Keratinocyte (primary cell): ENCODE results near the gene RIMS4. TPM values are rescaled to one million over a fixed set of nuclear protein-coding genes. Genes with fewer than 3 reads are reported as not detected.

ENCODE experiments used
- DNase-seq: peaks from one replicate; pipeline ENCODE4 v3.0.0-alpha.2; 2011; ENCODE audit warnings: low read depth, missing footprints, low spot score
- FAIRE-seq: peaks from 2 replicates; lab custom pipeline; 2011; peaks lifted over from hg19 to GRCh38; lab: Jason Lieb, UNC
- H2AFZ ChIP-seq: 2 replicates; pipeline ENCODE4 v1.6.0; 2012; ENCODE audit warnings: low read length, control low read depth, inconsistent platforms; ENCODE audit not compliant: control insufficient read depth
- H3K27ac ChIP-seq: 2 replicates; pipeline ENCODE4 v1.5.1; 2011; ENCODE audit warnings: low read length; ENCODE audit not compliant: control insufficient read depth, insufficient read depth
- H3K27me3 ChIP-seq: 3 replicates; pipeline ENCODE4 v1.6.0; 2011; ENCODE audit warnings: low read length; ENCODE audit not compliant: control insufficient read depth, insufficient read depth; ENCODE audit errors: extremely low read depth
- H3K36me3 ChIP-seq, 2 experiments: 2 replicates in 1 of 2; 3 replicates in 1 of 2; pipeline ENCODE4 v1.5.1; 2011; ENCODE audit warnings: low read length in 2 of 2, mild to moderate bottlenecking in 1 of 2; ENCODE audit not compliant: control insufficient read depth in 2 of 2, insufficient read depth in 2 of 2; ENCODE audit errors: extremely low read depth in 1 of 2
- H3K4me1 ChIP-seq: 3 replicates; pipeline ENCODE4 v1.5.1; 2011; ENCODE audit warnings: low read length; ENCODE audit not compliant: control insufficient read depth, insufficient read depth; ENCODE audit errors: extremely low read depth
- H3K4me2 ChIP-seq: 3 replicates; pipeline ENCODE4 v1.6.0; 2011; ENCODE audit warnings: low read depth, low read length; ENCODE audit not compliant: control insufficient read depth, insufficient read depth; ENCODE audit errors: extremely low read depth
- H3K4me3 ChIP-seq, 3 experiments: fragments of 200-600 bp in 1 of 3; sonication (generic) in 1 of 3; 2 replicates in 2 of 3; 3 replicates in 1 of 3; pipeline ENCODE4 v1.5.1; 2011 to 2016; ENCODE audit warnings: low read length in 3 of 3, mild to moderate bottlenecking in 3 of 3, control low read depth in 2 of 3, inconsistent platforms in 1 of 3, low read depth in 1 of 3, mixed read lengths in 1 of 3, mixed run types in 1 of 3, moderate library complexity in 1 of 3; ENCODE audit not compliant: control insufficient read depth in 2 of 3, insufficient read depth in 2 of 3; ENCODE audit errors: extremely low read depth in 1 of 3
- H3K79me2 ChIP-seq: 2 replicates; pipeline ENCODE4 v1.6.0; 2012; ENCODE audit warnings: low read length; ENCODE audit not compliant: control insufficient read depth, insufficient read depth
- H3K9ac ChIP-seq: 3 replicates; pipeline ENCODE4 v1.6.0; 2011; ENCODE audit warnings: low read length; ENCODE audit not compliant: control insufficient read depth, insufficient read depth; ENCODE audit errors: extremely low read depth
- H3K9me1 ChIP-seq: 3 replicates; pipeline ENCODE4 v1.6.0; 2011; ENCODE audit warnings: low read length; ENCODE audit not compliant: control insufficient read depth, insufficient read depth; ENCODE audit errors: extremely low read depth
- H3K9me3 ChIP-seq: 2 replicates; pipeline ENCODE4 v1.5.1; 2012; ENCODE audit warnings: low read depth, low read length; ENCODE audit not compliant: control insufficient read depth
- H4K20me1 ChIP-seq: 3 replicates; pipeline ENCODE4 v1.6.0; 2011; ENCODE audit warnings: low read length; ENCODE audit not compliant: control insufficient read depth, insufficient read depth; ENCODE audit errors: extremely low read depth
- CTCF ChIP-seq, 3 experiments: IDR thresholded peaks in 1 of 3; conservative IDR thresholded peaks in 1 of 3; optimal IDR thresholded peaks in 1 of 3; 2 replicates in 2 of 3; 3 replicates in 1 of 3; pipeline versions ENCODE3 to v1.5.1; 2011; ENCODE audit warnings: low read length in 3 of 3, mild to moderate bottlenecking in 3 of 3, moderate library complexity in 2 of 3, control low read depth in 1 of 3, inconsistent platforms in 1 of 3; ENCODE audit not compliant: insufficient read depth in 2 of 3; ENCODE audit errors: extremely low read depth in 1 of 3
- EZH2 ChIP-seq: IDR thresholded peaks from one replicate; pipeline ENCODE4 v1.6.1; 2012; ENCODE audit warnings: inconsistent platforms, mild to moderate bottlenecking, low read length, moderate library complexity
- dilution Hi-C: fragments of 300-500 bp; cut with MboI; formaldehyde crosslinking; loops from one replicate; pipeline ENCODE4 v1.7.0; 2020; ENCODE audit warnings: low sequenced_read_pairs; ENCODE audit not compliant: extremely low pct_ligation_motif_present
- polyA plus RNA-seq, 5 experiments: library from polyadenylated mRNA; depleted of rRNA in 3 of 5; stranded (reverse) in 3 of 5; stranded (forward) in 1 of 5; unstranded in 1 of 5; fragments of >200 nt; gene quantifications; 1 replicate in 1 of 5; 2 replicates in 3 of 5; 3 replicates in 1 of 5; pipeline versions ENCODE4 v1.2.1 to v1.2.3, GENCODE V29; 2011 to 2012; ENCODE audit warnings: missing spikeins in 2 of 5, low read depth in 1 of 5, low replicate concordance in 1 of 5

The RIMS4 gene
- polyA plus RNA-seq, 1 donor (not counting 4 experiments of a cell fraction or from before 2014, with no cell fraction given), result not detected

DNA sequence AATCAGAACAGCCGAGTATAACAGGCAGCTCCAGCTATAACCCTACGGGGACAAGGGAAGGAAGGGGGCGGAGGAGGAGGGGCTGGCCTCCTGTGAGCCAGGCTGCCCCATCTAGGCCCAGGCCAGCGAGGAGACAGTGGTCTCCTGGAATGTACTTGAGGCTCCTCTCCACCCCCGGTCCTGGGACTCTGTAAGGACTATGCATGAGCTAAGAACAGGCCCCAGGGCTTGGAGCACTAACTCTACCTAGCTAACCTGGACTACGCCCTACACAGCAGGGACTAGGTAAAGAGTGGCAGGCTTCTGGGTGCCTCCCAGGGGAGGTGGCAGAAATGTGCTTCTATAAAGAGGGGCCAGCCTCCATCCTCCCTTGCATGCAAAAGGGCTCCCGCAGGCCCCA, 55.8 kb downstream of the RIMS4 start:
- H2AFZ ChIP-seq, result no peak overlapping the region
- no peak overlapping the region for H3K4me3 ChIP-seq
- H3K9me3 ChIP-seq, result no peaks in the 10 kb centered on the region
- no peaks in the 10 kb centered on the region for H3K36me3 ChIP-seq
- dilution Hi-C loops, result loop anchor here (25.0 kb wide), 1 partner anchor 108 kb away; no protein-coding TSS in a partner anchor
- DNase-seq, result no peak
- no peaks in the 10 kb centered on the region for H3K4me1 ChIP-seq
- TF ChIP-seq CTCF (optimal IDR thresholded peaks at IDR 0.05 in 1 of 3, IDR thresholded peaks at IDR 0.05 in 1 of 3, conservative IDR thresholded peaks at IDR 0.05 in 1 of 3; ENCODE audit: extremely low read depth in 1 of 3, insufficient read depth in 2 of 3, low read length in 3 of 3) (no peak), EZH2 (no peak)
- H3K27ac ChIP-seq, result no peak overlapping the region
- no peak overlapping the region for H3K9ac ChIP-seq
- no peaks in the 10 kb centered on the region for H3K79me2 ChIP-seq
- FAIRE-seq, result no peak
- H4K20me1 ChIP-seq, result no peaks in the 10 kb centered on the region
- peaks cover 42% of the 10 kb centered on the region for H3K27me3 ChIP-seq
- no peaks in the 10 kb centered on the region for H3K9me1 ChIP-seq
- H3K4me2 ChIP-seq, result no peak overlapping the region

DNA sequence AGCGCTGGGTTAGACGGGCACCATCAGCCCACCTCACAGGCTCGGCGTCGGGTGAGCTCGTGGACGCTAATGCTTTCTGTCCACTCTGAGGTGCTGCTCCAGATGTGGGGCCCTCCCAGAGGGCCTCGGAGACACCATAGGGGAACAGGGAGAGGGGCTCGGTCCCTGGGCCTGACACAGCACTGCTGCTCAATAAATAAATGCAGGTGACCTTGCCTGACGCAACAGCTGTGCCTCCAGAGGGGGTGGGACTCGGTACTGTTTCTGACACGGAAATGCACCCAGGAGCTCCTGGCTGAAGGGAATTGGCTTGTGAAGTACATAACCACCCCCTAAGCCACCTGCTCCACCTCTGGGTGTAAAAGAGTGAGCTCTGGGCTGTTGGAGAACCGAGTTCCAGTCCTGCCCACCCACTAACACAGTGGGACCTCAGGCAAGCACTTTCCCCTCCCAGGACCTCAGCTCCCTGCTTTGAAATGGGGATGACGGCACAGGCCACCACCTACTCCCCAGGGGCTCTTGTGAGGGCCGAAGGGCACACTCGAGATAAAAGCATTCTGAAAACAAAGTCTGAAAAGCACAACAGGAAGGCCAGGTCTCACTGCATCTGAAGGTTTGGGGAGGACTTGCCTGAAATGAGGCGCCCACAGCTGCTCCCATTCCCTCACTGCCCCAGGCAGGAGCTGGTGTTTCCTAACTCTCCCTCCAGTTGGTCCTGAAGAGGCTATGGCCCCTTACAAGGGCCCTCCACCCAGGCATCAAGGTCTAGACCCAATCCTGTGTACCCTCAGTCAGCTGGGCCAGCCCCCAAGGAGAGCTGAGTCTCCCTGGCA, 58.0 kb downstream of the RIMS4 start:
- dilution Hi-C loops, result loop anchor here (25.0 kb wide), 1 partner anchor 110 kb away; no protein-coding TSS in a partner anchor
- Histone ChIP-seq H4K20me1 (no peaks in the 10 kb centered on the region), H3K27me3 (peaks cover 48% of the 10 kb centered on the region), H3K79me2 (no peaks in the 10 kb centered on the region), H3K4me3 (no peak overlapping the region), H3K9me1 (no peaks in the 10 kb centered on the region), H3K4me1 (peaks cover 1% of the 10 kb centered on the region), H3K4me2 (no peak overlapping the region), H3K36me3 (no peaks in the 10 kb centered on the region), H2AFZ (no peak overlapping the region), H3K9ac (no peak overlapping the region), H3K27ac (no peak overlapping the region), H3K9me3 (no peaks in the 10 kb centered on the region)
- DNase-seq (no peak), FAIRE-seq (no peak)
- TF ChIP-seq EZH2 (no peak), CTCF (optimal IDR thresholded peaks at IDR 0.05 in 1 of 3, IDR thresholded peaks at IDR 0.05 in 1 of 3, conservative IDR thresholded peaks at IDR 0.05 in 1 of 3; ENCODE audit: extremely low read depth in 1 of 3, insufficient read depth in 2 of 3, low read length in 3 of 3) (no peak)
